Measurements from ENCODE around the gene LRATD1.
A peak's percentile ranks its signal among the peaks of the same experiment; 100 is the strongest.

The LRATD1 gene

DNA sequence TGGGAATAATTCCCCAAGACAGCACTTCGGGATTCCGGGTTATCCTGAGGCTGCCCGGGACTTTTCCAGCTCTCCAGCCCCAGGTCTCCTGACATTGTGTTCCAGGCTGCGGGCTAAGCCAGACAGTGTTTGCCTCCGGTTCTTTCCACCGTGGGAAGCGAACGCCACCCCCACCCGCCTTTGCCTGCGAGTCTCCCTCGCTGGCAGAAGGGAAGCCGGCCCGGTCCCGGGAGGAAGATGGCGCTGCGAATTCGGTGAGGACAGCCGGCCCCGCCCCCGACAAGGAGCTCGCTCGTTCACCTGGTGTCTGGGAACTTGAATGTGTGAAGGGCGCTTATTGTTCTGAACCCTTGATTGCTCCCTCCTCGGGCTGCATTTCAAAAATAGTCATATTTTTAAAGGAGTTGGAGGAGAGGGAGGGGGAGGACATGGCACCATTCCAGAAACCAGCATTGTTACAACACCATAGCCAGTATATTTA is 2.9 kb downstream of the LRATD1 start:
- ChIA-PET CTCF (interaction anchor here (0.9 kb wide), 1 partner anchor 11 kb away, joined by 3 read pairs; no protein-coding TSS in a partner anchor), POLR2A (interaction anchor here (0.7 kb wide), 1 partner anchor 955 kb away, joined by 3 read pairs; no protein-coding TSS in a partner anchor)
- TF ChIP-seq FOXM1 (IDR thresholded peaks at IDR 0.05; ENCODE audit: borderline replicate concordance) (no peak), ZNF384 (IDR thresholded peaks at IDR 0.05) (no peak), LEF1 (IDR thresholded peaks at IDR 0.05; ENCODE audit: borderline replicate concordance) (no peak), SP1 (IDR thresholded peaks at IDR 0.05) (no peak), FOXK2 (IDR thresholded peaks at IDR 0.05) (no peak), BHLHE40 (IDR thresholded peaks at IDR 0.05; ENCODE audit: borderline replicate concordance) (no peak), L3MBTL2 (conservative IDR thresholded peaks at IDR 0.05) (no peak), TARDBP (IDR thresholded peaks at IDR 0.05) (no peak), CTBP1 (IDR thresholded peaks at IDR 0.05; ENCODE audit: borderline replicate concordance) (no peak), ELF4 (IDR thresholded peaks at IDR 0.05) (no peak), SUZ12 (IDR thresholded peaks at IDR 0.05) (no peak), ARNT (IDR thresholded peaks at IDR 0.05) (no peak), HDGF (IDR thresholded peaks at IDR 0.05; ENCODE audit: borderline replicate concordance) (no peak), NFRKB (IDR thresholded peaks at IDR 0.05) (no peak), FOXA1 (IDR thresholded peaks at IDR 0.05) (no peak)
- TF ChIP-seq, protein P1, sequence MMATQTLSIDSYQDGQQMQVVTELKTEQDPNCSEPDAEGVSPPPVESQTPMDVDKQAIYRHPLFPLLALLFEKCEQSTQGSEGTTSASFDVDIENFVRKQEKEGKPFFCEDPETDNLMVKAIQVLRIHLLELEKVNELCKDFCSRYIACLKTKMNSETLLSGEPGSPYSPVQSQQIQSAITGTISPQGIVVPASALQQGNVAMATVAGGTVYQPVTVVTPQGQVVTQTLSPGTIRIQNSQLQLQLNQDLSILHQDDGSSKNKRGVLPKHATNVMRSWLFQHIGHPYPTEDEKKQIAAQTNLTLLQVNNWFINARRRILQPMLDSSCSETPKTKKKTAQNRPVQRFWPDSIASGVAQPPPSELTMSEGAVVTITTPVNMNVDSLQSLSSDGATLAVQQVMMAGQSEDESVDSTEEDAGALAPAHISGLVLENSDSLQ (IDR thresholded peaks at IDR 0.05): no peak
- DNase-seq (ENCODE audit: extremely low spot score): peak; percentile 13

DNA sequence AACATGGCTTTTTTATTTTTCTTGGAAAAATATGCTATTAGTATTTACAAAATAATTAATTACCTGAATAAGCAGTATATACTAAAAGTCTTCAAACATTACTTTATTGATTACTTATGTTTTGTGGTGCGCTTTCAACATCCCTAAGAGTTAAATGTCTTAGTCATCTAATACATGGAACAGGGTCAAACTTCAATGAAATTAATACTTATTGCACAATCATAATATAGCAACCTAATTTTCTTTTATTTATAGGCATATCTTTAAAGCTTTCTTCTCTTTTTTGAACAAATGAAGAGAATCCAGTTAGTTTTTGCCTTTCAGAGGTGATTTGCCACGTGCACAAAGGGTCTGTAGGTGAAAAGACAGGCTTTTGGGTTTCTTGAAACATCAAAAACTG is 6.0 kb downstream of the LRATD1 start:
- ChIA-PET POLR2A (no interaction called here), CTCF (no interaction called here)
- DNase-seq (ENCODE audit: extremely low spot score): no peak
- no peak for TF ChIP-seq ZNF384 (IDR thresholded peaks at IDR 0.05)
- TF ChIP-seq SUZ12 (IDR thresholded peaks at IDR 0.05): no peak
- TF ChIP-seq SP1 (IDR thresholded peaks at IDR 0.05): no peak

GRCh38 chr2:14641116-14641515 is 8.6 kb downstream of the LRATD1 start:
- ChIA-PET POLR2A (no interaction called here), CTCF (no interaction called here)
- DNase-seq (ENCODE audit: extremely low spot score): no peak
- TF ChIP-seq ELF4 (IDR thresholded peaks at IDR 0.05): no peak
- TF ChIP-seq FOXK2 (IDR thresholded peaks at IDR 0.05): no peak

DNA sequence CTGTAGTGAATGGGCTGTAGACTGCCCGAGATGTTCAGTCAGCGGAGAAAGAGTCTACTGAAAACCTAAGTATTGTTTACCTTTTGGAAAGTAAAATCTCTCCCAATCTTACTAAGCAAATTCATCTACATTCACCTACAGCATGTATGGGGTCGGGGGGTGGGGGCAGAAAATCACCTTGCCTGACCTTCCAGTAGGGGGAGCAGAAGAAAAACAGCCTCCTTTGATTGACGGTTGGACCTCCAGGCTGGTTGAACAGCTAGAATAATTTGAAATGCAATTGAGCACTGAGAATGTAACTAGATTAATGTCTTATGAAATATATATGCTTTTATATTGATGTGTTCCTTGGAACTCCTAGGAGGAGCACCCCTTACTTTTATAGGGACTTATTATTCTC is 10.0 kb downstream of the LRATD1 start:
- TF ChIP-seq CTBP1 (IDR thresholded peaks at IDR 0.05; ENCODE audit: borderline replicate concordance) (no peak), BHLHE40 (IDR thresholded peaks at IDR 0.05; ENCODE audit: borderline replicate concordance) (no peak), ZNF384 (IDR thresholded peaks at IDR 0.05) (no peak), L3MBTL2 (conservative IDR thresholded peaks at IDR 0.05) (no peak)
- TF ChIP-seq, protein P1 (IDR thresholded peaks at IDR 0.05): peak; percentile 52
- ChIA-PET CTCF (no interaction called here), POLR2A (no interaction called here)
- no peak for DNase-seq (ENCODE audit: extremely low spot score)

- TF ChIP-seq L3MBTL2 (conservative IDR thresholded peaks at IDR 0.05) (no peak), CTBP1 (IDR thresholded peaks at IDR 0.05; ENCODE audit: borderline replicate concordance) (no peak), FOXK2 (IDR thresholded peaks at IDR 0.05) (no peak), SP1 (IDR thresholded peaks at IDR 0.05) (no peak), SUZ12 (IDR thresholded peaks at IDR 0.05) (no peak)
- POLR2A ChIA-PET: no interaction called here
- DNase-seq (ENCODE audit: extremely low spot score): no peak
- CTCF ChIA-PET: no interaction called here
Observed at GRCh38 chr2:14647714-14648113, 15.2 kb downstream of the LRATD1 start.

DNA sequence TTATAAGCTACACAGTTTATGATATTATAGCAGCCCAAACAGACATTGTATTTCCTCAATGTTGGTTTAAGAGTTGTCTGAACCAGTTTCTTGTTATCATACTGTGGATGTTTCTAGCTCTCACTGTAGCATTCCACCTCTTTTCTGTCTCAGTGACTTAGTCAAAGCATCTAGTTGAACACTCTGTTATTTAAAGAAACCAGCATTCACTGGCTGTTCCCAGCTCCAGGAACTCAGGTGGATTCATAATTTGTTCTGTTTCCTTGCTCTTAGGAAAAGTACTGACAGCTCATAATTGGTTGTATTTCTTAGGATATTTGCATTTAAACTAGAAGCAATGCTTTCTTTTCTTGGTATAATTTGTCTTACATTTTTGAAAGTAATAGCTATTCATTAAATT is 17.5 kb downstream of the LRATD1 start:
- ChIA-PET POLR2A (no interaction called here), CTCF (no interaction called here)
- no peak for DNase-seq (ENCODE audit: extremely low spot score)
- TF ChIP-seq FOXA1 (IDR thresholded peaks at IDR 0.05): no peak
- no peak for TF ChIP-seq FOXK2 (IDR thresholded peaks at IDR 0.05)
- TF ChIP-seq FOXM1 (IDR thresholded peaks at IDR 0.05; ENCODE audit: borderline replicate concordance): no peak
- no peak for TF ChIP-seq SP1 (IDR thresholded peaks at IDR 0.05)
- no peak for TF ChIP-seq L3MBTL2 (conservative IDR thresholded peaks at IDR 0.05)
- TF ChIP-seq TARDBP (IDR thresholded peaks at IDR 0.05): no peak
- no peak for TF ChIP-seq ZNF384 (IDR thresholded peaks at IDR 0.05)
- TF ChIP-seq ARNT (IDR thresholded peaks at IDR 0.05): no peak
- no peak for TF ChIP-seq ELF4 (IDR thresholded peaks at IDR 0.05)
- no peak for TF ChIP-seq NFRKB (IDR thresholded peaks at IDR 0.05)
- no peak for TF ChIP-seq SUZ12 (IDR thresholded peaks at IDR 0.05)
- no peak for TF ChIP-seq CTBP1 (IDR thresholded peaks at IDR 0.05; ENCODE audit: borderline replicate concordance)
- TF ChIP-seq BHLHE40 (IDR thresholded peaks at IDR 0.05; ENCODE audit: borderline replicate concordance): no peak
- TF ChIP-seq LEF1 (IDR thresholded peaks at IDR 0.05; ENCODE audit: borderline replicate concordance): no peak
- TF ChIP-seq, protein P1 (IDR thresholded peaks at IDR 0.05): no peak
- no peak for TF ChIP-seq HDGF (IDR thresholded peaks at IDR 0.05; ENCODE audit: borderline replicate concordance)

GRCh38 chr2:14654835-14655282 is 22.3 kb downstream of the LRATD1 start:
- ChIA-PET CTCF (no interaction called here), POLR2A (no interaction called here)
- DNase-seq (ENCODE audit: extremely low spot score): no peak
- TF ChIP-seq L3MBTL2 (conservative IDR thresholded peaks at IDR 0.05) (no peak), SUZ12 (IDR thresholded peaks at IDR 0.05) (no peak), CTBP1 (IDR thresholded peaks at IDR 0.05; ENCODE audit: borderline replicate concordance) (no peak), FOXK2 (IDR thresholded peaks at IDR 0.05) (no peak), LEF1 (IDR thresholded peaks at IDR 0.05; ENCODE audit: borderline replicate concordance) (no peak), ELF4 (IDR thresholded peaks at IDR 0.05) (no peak), FOXA1 (IDR thresholded peaks at IDR 0.05) (no peak), HDGF (IDR thresholded peaks at IDR 0.05; ENCODE audit: borderline replicate concordance) (no peak), SP1 (IDR thresholded peaks at IDR 0.05) (no peak)
- TF ChIP-seq, protein P1 (IDR thresholded peaks at IDR 0.05): no peak
